Tibial artery (tissue), 4 donors: Measurements from ENCODE around the gene DNAJC28.

ENCODE experiments used
- DNase-seq, 2 donors: peaks; one replicate each; pipeline ENCODE4 v3.0.0-alpha.2; 2019
- H3K27ac ChIP-seq, 2 donors: fragments of 200-600 bp; sonication (generic) in 1 of 2; 1 replicate in 1 of 2; 2 replicates in 1 of 2; pipeline ENCODE4 v1.5.1; 2018 to 2019; ENCODE audit warnings: mild to moderate bottlenecking in 1 of 2
- H3K27me3 ChIP-seq, 2 donors: fragments of 200-600 bp; sonication (generic) in 1 of 2; one replicate each; pipeline versions ENCODE4 v1.5.1 to v1.6.0; 2016 to 2019
- H3K36me3 ChIP-seq, 3 donors: fragments of 200-600 bp; sonication (generic) in 2 of 3; one replicate each; pipeline ENCODE4 v1.5.1; 2016 to 2019; ENCODE audit warnings: mild to moderate bottlenecking in 2 of 3
- H3K4me1 ChIP-seq, 4 donors: fragments of 200-600 bp; sonication (generic) in 2 of 4; 1 replicate in 3 of 4; 2 replicates in 1 of 4; pipeline ENCODE4 v1.5.1; 2016 to 2019
- H3K4me3 ChIP-seq, 2 donors: fragments of 200-600 bp; sonication (generic) in 1 of 2; 1 replicate in 1 of 2; 2 replicates in 1 of 2; pipeline ENCODE4 v1.5.1; 2018 to 2019; ENCODE audit warnings: mild to moderate bottlenecking in 2 of 2
- H3K9me3 ChIP-seq, 3 donors: fragments of 200-600 bp; sonication (generic) in 1 of 3; one replicate each; pipeline ENCODE4 v1.5.1; 2016 to 2019
- intact Hi-C: fragments of 100-400 bp; cut with DNase I; formaldehyde crosslinking; loops from one replicate; pipeline ENCODE4 v1.15.0; 2023; ENCODE audit warnings: low total_unique reads
- TF ChIP-seq, protein P1 (sequence below), 2 experiments: fragments of 200-600 bp in 1 of 2; fragments of 450-650 bp in 1 of 2; IDR thresholded peaks; one replicate each; pipeline ENCODE4 v1.5.1; 2017 to 2019; ENCODE audit warnings: antibody characterized with exemption in 2 of 2, mild to moderate bottlenecking in 1 of 2, moderate library complexity in 1 of 2

The DNAJC28 gene

DNA sequence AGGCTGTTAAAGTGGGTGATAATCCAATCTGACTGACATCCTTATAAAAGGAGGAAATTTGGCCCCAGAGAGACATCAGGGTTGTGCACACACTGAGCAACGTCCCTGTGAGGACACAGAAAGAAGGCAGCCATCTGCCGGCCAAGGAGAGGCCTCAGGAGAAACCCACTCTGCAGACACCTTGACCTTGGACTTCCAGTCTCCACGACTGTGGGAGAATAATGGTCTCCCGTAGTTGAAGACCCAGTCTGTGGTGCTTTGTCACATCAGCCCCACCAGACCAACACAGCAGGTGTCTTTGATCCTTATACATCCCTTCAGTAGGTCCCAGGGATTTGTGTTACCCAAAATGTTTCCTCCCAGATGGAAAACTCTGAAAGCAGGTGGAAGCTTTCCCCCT lies 4.2 kb upstream of the DNAJC28 start:
- intact Hi-C loops, result no loop called here
- Histone ChIP-seq H3K4me1 (peaks cover 0 to 9% (median 2%) of the 10 kb centered on the region in 4 donors), H3K4me3 (no peak overlapping the region), H3K27ac (no peak overlapping the region), H3K9me3 (no peaks in the 10 kb centered on the region), H3K27me3 (no peaks in the 10 kb centered on the region), H3K36me3 (no peaks in the 10 kb centered on the region)
- DNase-seq, result no peak
- TF ChIP-seq, protein P1, sequence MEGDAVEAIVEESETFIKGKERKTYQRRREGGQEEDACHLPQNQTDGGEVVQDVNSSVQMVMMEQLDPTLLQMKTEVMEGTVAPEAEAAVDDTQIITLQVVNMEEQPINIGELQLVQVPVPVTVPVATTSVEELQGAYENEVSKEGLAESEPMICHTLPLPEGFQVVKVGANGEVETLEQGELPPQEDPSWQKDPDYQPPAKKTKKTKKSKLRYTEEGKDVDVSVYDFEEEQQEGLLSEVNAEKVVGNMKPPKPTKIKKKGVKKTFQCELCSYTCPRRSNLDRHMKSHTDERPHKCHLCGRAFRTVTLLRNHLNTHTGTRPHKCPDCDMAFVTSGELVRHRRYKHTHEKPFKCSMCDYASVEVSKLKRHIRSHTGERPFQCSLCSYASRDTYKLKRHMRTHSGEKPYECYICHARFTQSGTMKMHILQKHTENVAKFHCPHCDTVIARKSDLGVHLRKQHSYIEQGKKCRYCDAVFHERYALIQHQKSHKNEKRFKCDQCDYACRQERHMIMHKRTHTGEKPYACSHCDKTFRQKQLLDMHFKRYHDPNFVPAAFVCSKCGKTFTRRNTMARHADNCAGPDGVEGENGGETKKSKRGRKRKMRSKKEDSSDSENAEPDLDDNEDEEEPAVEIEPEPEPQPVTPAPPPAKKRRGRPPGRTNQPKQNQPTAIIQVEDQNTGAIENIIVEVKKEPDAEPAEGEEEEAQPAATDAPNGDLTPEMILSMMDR (IDR thresholded peaks at IDR 0.05), result no peak

DNA sequence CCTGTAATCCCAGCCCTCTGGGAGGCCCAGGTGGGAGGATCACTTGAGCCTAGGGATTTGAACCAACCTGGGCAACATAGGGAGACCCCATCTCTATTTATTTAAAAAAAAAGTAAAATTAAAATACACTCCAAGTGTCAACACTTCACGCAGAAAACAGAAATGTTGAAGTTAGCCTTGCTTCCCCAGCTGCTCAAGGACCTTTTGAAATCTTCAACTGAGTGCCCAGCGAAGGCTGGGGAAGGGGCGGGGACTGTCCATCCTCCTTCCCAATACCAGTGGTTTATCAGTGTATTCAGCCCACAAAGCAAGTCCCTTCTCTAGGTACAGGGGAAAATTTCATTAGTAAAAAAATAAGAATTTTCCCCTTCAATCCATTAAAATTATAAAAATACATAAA lies 2.2 kb upstream of the DNAJC28 start:
- Histone ChIP-seq H3K36me3 (no peaks in the 10 kb centered on the region), H3K27ac (no peak overlapping the region), H3K4me1 (peaks cover 0 to 10% (median 2%) of the 10 kb centered on the region in 4 donors), H3K27me3 (no peaks in the 10 kb centered on the region), H3K4me3 (no peak overlapping the region), H3K9me3 (no peaks in the 10 kb centered on the region)
- TF ChIP-seq, protein P1 (IDR thresholded peaks at IDR 0.05), result no peak
- intact Hi-C loops, result no loop called here
- no peak for DNase-seq

DNA sequence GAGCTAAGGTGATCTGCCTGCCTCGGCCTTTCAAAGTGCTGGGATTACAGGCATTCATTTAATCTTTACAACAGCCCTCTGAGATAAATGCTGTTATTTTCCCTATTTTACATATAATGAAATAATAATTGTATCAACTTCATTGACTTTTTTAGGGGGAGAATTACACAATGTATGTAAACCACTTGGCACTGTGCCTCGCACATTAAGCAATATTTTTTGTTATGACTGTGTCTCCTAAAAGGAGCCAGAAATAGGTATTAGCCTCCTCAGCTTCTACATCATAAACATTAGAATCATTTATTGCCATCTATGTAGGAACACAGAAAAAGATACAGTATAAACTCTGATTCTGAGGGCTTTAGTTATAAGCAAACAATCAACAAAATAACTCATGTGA lies 1.1 kb upstream of the DNAJC28 start:
- H3K4me3 ChIP-seq, result no peak overlapping the region
- no peak for DNase-seq
- intact Hi-C loops, result no loop called here
- peaks cover 0 to 10% (median 2%) of the 10 kb centered on the region in 4 donors for H3K4me1 ChIP-seq
- H3K36me3 ChIP-seq, result no peaks in the 10 kb centered on the region
- TF ChIP-seq, protein P1 (IDR thresholded peaks at IDR 0.05), result no peak
- no peaks in the 10 kb centered on the region for H3K27me3 ChIP-seq
- no peak overlapping the region for H3K27ac ChIP-seq
- H3K9me3 ChIP-seq, result no peaks in the 10 kb centered on the region

DNA sequence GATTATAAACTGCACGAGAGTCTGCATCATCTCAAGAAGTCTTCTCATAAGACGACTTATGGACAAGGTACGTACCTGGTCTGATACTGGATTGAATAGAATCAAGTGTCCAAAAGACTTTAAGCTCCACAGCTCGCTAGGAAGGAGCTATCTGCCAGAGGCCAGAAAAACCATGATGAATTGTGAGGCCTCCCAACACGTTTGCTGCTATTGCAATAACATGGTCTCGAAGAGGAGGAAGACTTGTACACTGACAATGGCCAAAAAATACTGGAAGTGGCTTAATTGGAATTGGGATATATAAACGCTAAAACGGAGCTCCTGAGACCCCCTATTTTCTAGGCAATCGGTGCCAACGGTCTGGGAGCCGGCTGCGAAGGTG lies 534 bp downstream of the DNAJC28 start:
- DNase-seq, result no peak
- H3K27me3 ChIP-seq, result no peaks in the 10 kb centered on the region
- intact Hi-C loops, result no loop called here
- no peaks in the 10 kb centered on the region for H3K9me3 ChIP-seq
- TF ChIP-seq, protein P1 (IDR thresholded peaks at IDR 0.05), result no peak
- peaks cover 0 to 10% (median 2%) of the 10 kb centered on the region in 4 donors for H3K4me1 ChIP-seq
- no peaks in the 10 kb centered on the region for H3K36me3 ChIP-seq
- peak overlapping the region; percentile 74 to 78 for H3K27ac ChIP-seq
- H3K4me3 ChIP-seq, result peak overlapping the region; percentile 61 to 73

DNA sequence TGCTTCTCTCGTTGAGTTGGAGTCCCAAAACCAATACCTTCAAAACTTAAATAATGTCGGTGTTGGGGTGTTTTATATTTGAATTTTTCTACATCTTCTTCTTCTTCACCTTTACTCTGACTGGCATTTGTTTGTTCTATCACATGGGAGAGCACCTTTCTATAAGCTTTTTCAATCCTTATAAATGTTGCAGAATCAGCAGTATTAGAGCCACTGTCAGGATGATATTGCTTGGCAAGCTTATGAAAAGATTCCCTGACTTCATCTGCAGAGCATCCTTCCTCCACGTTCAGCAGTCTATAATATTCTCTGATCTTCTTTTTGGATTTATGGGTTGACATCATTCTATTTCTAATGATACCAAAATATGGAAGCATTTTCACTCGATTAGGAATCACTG lies 2.6 kb downstream of the DNAJC28 start:
- H3K27me3 ChIP-seq, result no peaks in the 10 kb centered on the region
- intact Hi-C loops, result loop anchor here (10.0 kb wide), 1 partner anchor 46 kb away; no protein-coding TSS in a partner anchor

More for the DNA sequence above, 2.6 kb downstream of the DNAJC28 start:
- TF ChIP-seq, protein P1 (IDR thresholded peaks at IDR 0.05), result no peak
- Histone ChIP-seq H3K4me3 (no peak overlapping the region), H3K27ac (no peak overlapping the region), H3K36me3 (no peaks in the 10 kb centered on the region), H3K4me1 (peaks cover 0 to 10% (median 2%) of the 10 kb centered on the region in 4 donors), H3K9me3 (no peaks in the 10 kb centered on the region)
- no peak for DNase-seq
